Ureter (tissue), 1 donor: ENCODE results near the gene CAMK2B. TPM values are rescaled to one million over a fixed set of nuclear protein-coding genes. Genes with fewer than 3 reads are reported as not detected.

Experiments
- DNase-seq: peaks from one replicate; pipeline ENCODE4 v3.0.0-alpha.2; 2020; ENCODE audit warnings: low spot score
- total RNA-seq: library from RNA; stranded (reverse); gene quantifications from one replicate; pipeline ENCODE4 v1.2.4, GENCODE V29; 2023
- donor health status: DM: yes; HTN: yes; CAD: no.

The CAMK2B gene
- total RNA-seq, 1 donor from 2014 or later = not detected

DNA sequence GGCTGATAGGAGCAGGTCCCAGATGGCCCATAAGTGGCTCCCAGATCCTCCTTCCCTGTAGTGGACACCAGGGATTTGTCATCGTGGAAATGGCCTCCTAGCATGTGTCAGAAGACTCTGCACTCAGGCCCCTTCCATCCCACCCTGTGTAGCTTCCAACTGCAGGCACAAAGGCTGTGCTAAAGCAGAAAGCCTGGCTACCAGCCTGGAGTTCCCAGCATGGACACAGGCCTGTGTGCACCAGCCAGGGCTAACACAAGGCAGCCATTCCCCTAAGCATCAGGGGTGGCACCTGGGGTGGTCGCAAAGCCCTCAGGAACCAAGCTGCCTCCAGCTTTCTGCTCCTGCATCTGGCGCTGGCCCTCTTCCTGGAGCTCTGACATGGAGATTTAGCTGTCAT, 4.5 kb upstream of the CAMK2B start:
- DNase-seq = no peak

GRCh38 chr7:44329081-44329480, 3.7 kb upstream of the CAMK2B start:
- DNase-seq = no peak

DNA sequence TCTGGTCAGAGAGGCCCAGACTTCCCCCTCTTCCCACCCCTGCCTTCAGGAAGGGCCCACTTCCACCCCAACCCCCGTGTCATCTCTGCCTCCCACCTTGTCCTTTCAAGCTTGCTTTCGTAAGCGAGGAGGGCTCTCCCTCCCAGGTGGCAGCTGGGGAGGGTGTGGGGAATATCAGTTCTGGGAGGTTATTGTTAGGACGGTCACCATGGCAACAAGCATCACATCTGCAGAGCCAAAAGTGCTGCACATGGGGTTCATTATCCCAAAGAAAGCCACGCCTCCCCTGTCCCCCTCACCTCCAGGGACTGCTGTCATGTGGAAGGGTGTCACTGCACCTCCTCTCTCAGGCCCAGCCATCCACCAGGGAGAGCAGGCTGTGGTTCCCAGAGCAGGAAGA, 2.6 kb upstream of the CAMK2B start:
- DNase-seq = no peak

DNA sequence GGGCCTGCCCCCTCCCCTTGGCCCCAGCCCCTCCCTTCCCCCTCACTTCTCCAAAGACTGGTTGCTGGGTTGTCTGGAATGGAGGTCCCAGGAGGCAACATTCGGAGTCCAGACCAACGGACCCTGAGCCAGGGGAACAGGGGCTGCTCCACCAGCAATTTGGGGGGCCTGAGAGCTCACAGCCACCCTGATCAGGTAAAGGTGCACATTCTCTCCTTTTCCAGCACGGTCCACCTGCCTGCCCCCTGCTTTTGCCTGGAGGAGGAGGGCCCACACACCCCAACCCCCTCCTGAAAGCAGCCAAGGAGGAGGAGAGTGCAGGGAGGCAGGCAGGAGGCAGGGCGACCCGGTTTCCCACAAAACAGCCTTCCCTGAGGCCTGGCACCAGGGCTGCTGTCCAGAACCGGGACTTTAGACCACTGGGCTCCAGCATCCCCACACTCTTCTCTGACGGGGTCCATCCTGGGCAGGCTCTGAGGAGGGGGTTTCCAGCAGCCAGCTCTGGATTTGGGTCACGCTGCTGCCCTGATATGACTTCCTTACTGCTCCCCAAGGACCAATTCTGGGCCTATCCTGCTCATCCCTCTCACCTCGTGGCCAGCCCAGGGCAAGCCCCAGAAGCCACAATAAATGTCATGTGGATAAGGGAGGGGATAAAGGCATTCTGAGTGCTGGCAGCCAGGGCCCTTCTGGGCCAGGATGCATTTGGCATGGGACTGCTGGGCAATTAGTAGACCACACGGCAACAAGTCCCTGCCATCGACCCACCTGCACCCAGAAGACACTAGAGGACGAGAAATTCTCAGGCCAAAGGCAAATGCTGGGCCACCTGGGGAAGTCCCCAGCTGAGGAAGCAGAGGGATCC, 1.1 kb upstream of the CAMK2B start:
- DNase-seq = no peak

- DNase-seq = no peak
These were observed 432 bp upstream of the CAMK2B start for GRCh38 chr7:44325811-44326241.

GRCh38 chr7:44324481-44325200, 753 bp downstream of the CAMK2B start:
- no peak for DNase-seq

GRCh38 chr7:44324204-44324480, 1.3 kb downstream of the CAMK2B start:
- no peak for DNase-seq

GRCh38 chr7:44323381-44324203, 1.8 kb downstream of the CAMK2B start:
- DNase-seq = no peak

DNA sequence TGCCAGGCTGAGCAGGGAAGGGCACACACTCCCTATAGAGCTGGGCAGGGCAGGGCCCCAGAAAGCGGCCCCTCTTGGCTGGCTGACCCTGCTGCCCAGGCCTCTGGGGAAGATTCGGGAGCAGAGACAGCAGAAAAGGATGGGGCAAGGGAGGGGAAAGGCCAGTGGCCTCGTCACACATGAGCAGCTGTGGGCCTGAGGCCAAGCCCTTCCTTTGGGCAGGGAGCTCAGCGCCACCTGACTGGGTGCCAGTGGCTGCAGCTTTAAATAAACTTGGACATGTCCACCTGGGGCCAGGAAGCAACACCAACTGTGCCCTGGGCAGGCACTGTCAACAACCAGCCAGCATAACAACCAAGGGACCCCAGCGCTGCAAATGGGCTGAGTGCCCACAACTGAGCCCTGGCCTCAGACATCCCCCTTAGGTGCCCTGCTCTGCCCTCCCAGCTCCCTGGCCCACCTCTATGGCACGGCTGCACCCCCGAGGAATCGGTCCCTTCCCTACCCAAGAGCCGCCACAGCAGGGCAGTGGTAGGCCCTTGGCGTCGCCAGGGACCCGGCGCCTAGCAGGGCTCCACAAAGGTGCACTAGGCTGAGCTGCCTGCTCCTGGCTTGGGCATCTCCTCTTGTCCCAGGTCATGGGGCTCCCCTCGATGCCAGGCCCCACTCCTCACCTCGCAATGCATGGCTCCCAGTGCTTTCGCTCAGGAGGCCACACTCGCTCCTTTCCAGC, 2.6 kb downstream of the CAMK2B start:
- DNase-seq = no peak

- DNase-seq = no peak
These were observed 3.6 kb downstream of the CAMK2B start for GRCh38 chr7:44321796-44322195.

DNA sequence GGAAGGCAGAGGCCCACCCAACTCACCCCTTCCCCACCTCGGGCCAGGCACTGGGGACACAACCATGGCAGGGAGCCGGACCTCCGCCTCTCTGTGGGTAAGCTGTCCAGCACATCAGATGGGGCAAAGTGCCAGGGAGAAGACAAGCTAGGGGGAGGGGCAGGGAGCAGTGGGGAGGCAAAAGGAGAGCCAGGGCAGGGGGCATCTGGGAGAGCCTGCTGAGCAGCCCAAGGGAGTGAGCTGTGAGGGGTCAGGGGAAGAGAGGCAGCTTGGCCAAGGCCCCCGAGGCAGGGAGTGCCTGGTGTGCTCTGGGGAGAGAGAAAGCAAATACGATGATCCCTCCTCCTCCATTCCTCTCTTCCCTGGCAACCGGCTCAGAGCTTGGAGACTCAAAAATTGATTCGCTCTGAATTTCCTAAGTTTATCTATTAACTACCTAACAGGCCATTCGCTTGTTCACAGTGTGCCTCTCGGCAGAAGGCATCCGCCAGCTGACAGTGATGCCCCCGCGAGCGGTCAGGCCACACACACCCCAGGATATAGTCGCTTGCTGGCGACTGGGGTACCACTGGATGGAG, 4.5 kb downstream of the CAMK2B start:
- no peak for DNase-seq

GRCh38 chr7:44320141-44320540, 5.3 kb downstream of the CAMK2B start:
- DNase-seq = no peak

DNA sequence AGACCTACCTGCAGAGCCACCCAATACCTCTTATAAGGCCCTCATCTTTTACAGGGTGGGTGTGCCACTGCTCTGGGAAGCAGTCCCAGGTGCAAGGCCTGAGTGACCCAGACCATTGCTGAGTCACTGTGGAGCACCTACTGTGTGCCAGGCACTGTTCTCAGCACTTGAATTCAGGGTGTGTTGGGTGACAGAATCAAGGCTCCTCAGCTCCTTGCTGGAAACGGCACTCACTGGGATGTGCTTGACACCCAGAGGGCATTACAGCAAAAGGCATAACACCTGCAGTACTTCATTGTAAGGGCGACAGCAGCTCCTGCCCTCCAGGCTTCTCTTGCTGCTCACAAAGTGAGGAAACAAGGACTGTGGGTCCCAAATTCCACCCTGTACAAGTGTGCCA, 7.1 kb downstream of the CAMK2B start:
- DNase-seq = no peak

- DNase-seq = no peak
These were observed 10.0 kb downstream of the CAMK2B start for GRCh38 chr7:44315301-44315903.

DNA sequence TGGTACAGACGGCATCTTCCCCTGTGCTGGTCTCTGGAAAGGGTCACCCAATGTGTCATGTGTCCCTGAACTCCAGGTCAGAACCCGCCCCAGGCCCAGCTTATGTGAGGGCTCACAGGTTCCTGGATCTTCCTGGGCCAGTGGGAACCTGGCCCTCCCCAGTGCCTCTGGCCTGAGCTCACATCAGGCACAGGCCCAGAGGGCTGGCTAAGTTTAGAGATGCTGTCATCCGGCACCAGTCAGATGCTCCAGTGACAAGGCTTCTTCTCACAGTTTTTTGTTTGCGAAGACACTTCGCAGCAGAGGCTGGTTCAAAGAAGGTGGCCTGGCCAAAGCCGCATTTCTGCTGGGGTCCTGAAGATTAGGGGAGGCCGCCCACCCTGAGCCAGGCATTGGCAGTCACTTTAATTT, 11.8 kb downstream of the CAMK2B start:
- DNase-seq = no peak

GRCh38 chr7:44313016-44313415, 12.4 kb downstream of the CAMK2B start:
- DNase-seq = no peak

DNA sequence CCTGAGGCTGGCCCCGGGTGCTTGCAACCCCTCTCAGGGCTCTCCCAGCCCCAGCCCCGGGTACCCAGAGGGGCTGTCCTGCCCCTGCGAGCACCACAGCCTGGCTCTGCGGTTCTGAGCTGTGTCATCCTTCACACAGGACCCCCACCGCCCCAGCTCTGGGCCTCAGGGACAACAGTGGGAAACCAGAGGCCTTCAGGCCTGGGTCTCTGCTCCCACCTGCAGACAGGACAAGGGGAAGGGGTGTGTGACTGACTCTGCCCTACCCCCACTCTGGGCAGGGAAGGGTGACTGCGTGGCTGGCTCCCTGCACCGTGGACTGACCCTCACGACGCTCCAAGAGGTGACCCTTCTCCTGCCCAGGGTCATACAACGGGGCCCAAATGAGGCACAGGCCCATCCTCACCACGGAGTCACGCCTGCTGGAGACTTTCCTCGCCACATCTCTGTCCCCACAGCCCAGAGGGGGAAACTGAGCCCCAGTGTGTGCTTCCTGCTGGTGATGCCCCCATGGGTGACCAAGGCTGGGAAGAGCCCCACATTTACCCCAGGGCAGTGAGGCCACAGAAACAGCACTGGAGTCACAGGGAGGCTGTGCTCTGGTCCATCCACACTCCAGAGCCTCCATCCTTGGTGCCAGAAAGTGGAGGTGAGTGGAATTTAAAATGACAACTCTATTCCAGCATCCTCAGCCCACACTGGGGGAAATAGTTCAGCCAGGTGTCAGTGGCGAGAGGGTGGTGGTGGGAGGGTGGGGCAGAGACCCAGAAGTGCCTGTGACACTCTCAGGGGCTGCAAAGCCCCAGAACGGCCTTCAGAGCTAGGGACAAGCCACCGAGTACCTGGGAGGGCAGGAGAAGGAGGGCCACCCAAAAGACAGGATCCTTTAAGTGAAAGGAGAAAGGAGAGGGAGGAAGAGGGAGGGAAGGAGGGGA, 13.6 kb downstream of the CAMK2B start:
- DNase-seq = peak; percentile 32

DNA sequence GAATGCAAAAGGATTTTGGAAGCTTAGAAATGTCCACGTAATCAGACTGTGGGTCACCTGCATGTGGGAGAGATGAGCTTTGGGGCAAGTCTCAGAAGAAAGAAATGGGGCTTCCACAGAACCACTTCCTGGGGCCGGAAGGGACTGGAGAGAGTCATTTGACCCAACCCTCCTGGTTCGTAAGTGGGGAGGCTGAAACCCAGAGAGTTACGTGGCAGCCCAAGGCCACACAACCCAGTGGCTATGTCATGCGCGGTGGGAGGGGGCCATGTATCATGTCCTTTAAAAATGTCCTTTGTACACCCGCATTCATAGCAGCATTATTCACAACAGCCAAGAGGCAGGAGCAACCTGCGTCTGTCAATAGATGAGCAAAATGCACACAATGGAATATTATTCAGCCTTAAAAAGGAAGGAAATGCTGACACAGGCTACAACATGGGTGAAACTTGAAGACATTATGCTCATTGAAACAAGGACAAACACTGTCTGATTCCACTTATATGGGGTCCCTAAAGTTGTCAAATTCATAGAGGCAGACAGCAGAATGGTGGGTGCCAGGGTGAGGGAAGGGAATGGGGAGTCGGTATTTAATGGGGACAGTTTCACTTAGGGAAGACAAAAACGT, 15.1 kb downstream of the CAMK2B start:
- DNase-seq = peak; percentile 27
